HEK293 (cell line): ENCODE measurements around the gene GAPVD1.
A peak's percentile ranks its signal among the peaks of the same experiment; 100 is the strongest.

ENCODE experiments used
- BCL11B ChIP-seq: fragments of 450-650 bp; formaldehyde crosslinking; IDR thresholded peaks from 2 replicates; pipeline ENCODE4 v1.5.1; 2016; ENCODE audit warnings: low read depth, missing biosample characterization, missing genetic modification characterization
- GFI1B ChIP-seq: fragments of 450-650 bp; formaldehyde crosslinking; IDR thresholded peaks from 2 replicates; pipeline ENCODE4 v1.5.1; 2016; ENCODE audit warnings: missing biosample characterization, missing genetic modification characterization
- KLF9 ChIP-seq: fragments of 450-650 bp; formaldehyde crosslinking; IDR thresholded peaks from 2 replicates; pipeline ENCODE4 v1.5.1; 2016; ENCODE audit warnings: missing biosample characterization, missing genetic modification characterization, low read depth
- PATZ1 ChIP-seq: fragments of 450-650 bp; formaldehyde crosslinking; IDR thresholded peaks from 2 replicates; pipeline ENCODE4 v1.5.1; 2016; ENCODE audit warnings: missing biosample characterization, missing genetic modification characterization
- SETDB1 ChIP-seq: IDR thresholded peaks from one replicate; pipeline ENCODE4 v1.6.1; 2017; ENCODE audit warnings: mild to moderate bottlenecking, low read length, moderate library complexity, mixed read lengths; ENCODE audit not compliant: insufficient read length
- WT1 ChIP-seq: fragments of 450-650 bp; formaldehyde crosslinking; IDR thresholded peaks from 2 replicates; pipeline ENCODE4 v1.5.1; 2016; ENCODE audit warnings: missing biosample characterization, missing genetic modification characterization
- ZBTB44 ChIP-seq: fragments of 450-650 bp; IDR thresholded peaks from 2 replicates; pipeline ENCODE4 v1.5.1; 2018; ENCODE audit warnings: missing biosample characterization, mild to moderate bottlenecking, missing genetic modification characterization
- ZFHX2 ChIP-seq: fragments of 450-650 bp; formaldehyde crosslinking; conservative IDR thresholded peaks from 2 replicates; pipeline ENCODE4 v1.5.1; 2016; ENCODE audit warnings: missing biosample characterization, missing genetic modification characterization
- ZFP3 ChIP-seq: fragments of 450-650 bp; formaldehyde crosslinking; IDR thresholded peaks from 2 replicates; pipeline ENCODE4 v1.5.1; 2016; ENCODE audit warnings: low read depth, missing biosample characterization, missing genetic modification characterization
- ZIC2 ChIP-seq: fragments of 450-650 bp; formaldehyde crosslinking; IDR thresholded peaks from 2 replicates; pipeline ENCODE4 v1.5.1; 2016; ENCODE audit warnings: missing biosample characterization, missing genetic modification characterization
- ZNF274 ChIP-seq, 2 experiments: fragments of 200-500 bp in 1 of 2; fragments of 450-650 bp in 1 of 2; sonication (Bioruptor generic) in 1 of 2; formaldehyde crosslinking in 1 of 2; IDR thresholded peaks; 2 replicates each; pipeline versions ENCODE4 v1.5.1 to v1.6.1; 2014 to 2016; ENCODE audit warnings: borderline replicate concordance in 1 of 2, inconsistent platforms in 1 of 2, low read length in 1 of 2, missing biosample characterization in 1 of 2, missing genetic modification characterization in 1 of 2
- ZNF324 ChIP-seq: fragments of 450-650 bp; formaldehyde crosslinking; IDR thresholded peaks from 2 replicates; pipeline ENCODE4 v1.5.1; 2016; ENCODE audit warnings: missing biosample characterization, missing genetic modification characterization
- ZNF366 ChIP-seq: fragments of 450-650 bp; formaldehyde crosslinking; conservative IDR thresholded peaks from 2 replicates; pipeline ENCODE4 v1.5.1; 2016; ENCODE audit warnings: missing biosample characterization, missing genetic modification characterization
- ZNF48 ChIP-seq: fragments of 450-650 bp; formaldehyde crosslinking; IDR thresholded peaks from 2 replicates; pipeline ENCODE4 v1.5.1; 2016; ENCODE audit warnings: missing biosample characterization, missing genetic modification characterization
- ZNF510 ChIP-seq: fragments of 450-650 bp; formaldehyde crosslinking; IDR thresholded peaks from 2 replicates; pipeline ENCODE4 v1.5.1; 2018; ENCODE audit warnings: mild to moderate bottlenecking, missing genetic modification characterization, missing biosample characterization; ENCODE audit not compliant: insufficient replicate concordance
- ZNF585B ChIP-seq: fragments of 450-650 bp; formaldehyde crosslinking; IDR thresholded peaks from 2 replicates; pipeline ENCODE4 v1.5.1; 2016; ENCODE audit warnings: missing biosample characterization, missing genetic modification characterization
- ZNF626 ChIP-seq: fragments of 450-650 bp; sonication (Bioruptor Pico); formaldehyde crosslinking; IDR thresholded peaks from 2 replicates; pipeline ENCODE4 v1.5.1; 2018; ENCODE audit warnings: missing biosample characterization, missing genetic modification characterization, inconsistent platforms
- ZNF707 ChIP-seq: fragments of 450-650 bp; formaldehyde crosslinking; IDR thresholded peaks from 2 replicates; pipeline ENCODE4 v1.5.1; 2016; ENCODE audit warnings: missing biosample characterization, missing genetic modification characterization
- TF ChIP-seq, protein P1 (sequence below): fragments of 450-650 bp; formaldehyde crosslinking; IDR thresholded peaks from 2 replicates; pipeline ENCODE4 v1.5.1; 2016; ENCODE audit warnings: missing biosample characterization, missing genetic modification characterization
- TF ChIP-seq, protein P2 (sequence below): fragments of 450-650 bp; formaldehyde crosslinking; IDR thresholded peaks from 2 replicates; pipeline ENCODE4 v1.5.1; 2016; ENCODE audit warnings: missing biosample characterization, missing genetic modification characterization
- TF ChIP-seq, protein P3 (sequence below): fragments of 450-650 bp; formaldehyde crosslinking; IDR thresholded peaks from 2 replicates; pipeline ENCODE4 v1.5.1; 2017; ENCODE audit warnings: missing biosample characterization, missing genetic modification characterization
- TF ChIP-seq, protein P4 (sequence below): fragments of 450-650 bp; formaldehyde crosslinking; IDR thresholded peaks from 2 replicates; pipeline ENCODE4 v1.5.1; 2016; ENCODE audit warnings: missing biosample characterization, missing genetic modification characterization, borderline replicate concordance

The GAPVD1 gene

GRCh38 chr9:125261501-125262293 lies at the start of gene GAPVD1 (continued):
- TF ChIP-seq ZNF707 (tag by site-specific recombination) = no peak
- TF ChIP-seq, protein P1, sequence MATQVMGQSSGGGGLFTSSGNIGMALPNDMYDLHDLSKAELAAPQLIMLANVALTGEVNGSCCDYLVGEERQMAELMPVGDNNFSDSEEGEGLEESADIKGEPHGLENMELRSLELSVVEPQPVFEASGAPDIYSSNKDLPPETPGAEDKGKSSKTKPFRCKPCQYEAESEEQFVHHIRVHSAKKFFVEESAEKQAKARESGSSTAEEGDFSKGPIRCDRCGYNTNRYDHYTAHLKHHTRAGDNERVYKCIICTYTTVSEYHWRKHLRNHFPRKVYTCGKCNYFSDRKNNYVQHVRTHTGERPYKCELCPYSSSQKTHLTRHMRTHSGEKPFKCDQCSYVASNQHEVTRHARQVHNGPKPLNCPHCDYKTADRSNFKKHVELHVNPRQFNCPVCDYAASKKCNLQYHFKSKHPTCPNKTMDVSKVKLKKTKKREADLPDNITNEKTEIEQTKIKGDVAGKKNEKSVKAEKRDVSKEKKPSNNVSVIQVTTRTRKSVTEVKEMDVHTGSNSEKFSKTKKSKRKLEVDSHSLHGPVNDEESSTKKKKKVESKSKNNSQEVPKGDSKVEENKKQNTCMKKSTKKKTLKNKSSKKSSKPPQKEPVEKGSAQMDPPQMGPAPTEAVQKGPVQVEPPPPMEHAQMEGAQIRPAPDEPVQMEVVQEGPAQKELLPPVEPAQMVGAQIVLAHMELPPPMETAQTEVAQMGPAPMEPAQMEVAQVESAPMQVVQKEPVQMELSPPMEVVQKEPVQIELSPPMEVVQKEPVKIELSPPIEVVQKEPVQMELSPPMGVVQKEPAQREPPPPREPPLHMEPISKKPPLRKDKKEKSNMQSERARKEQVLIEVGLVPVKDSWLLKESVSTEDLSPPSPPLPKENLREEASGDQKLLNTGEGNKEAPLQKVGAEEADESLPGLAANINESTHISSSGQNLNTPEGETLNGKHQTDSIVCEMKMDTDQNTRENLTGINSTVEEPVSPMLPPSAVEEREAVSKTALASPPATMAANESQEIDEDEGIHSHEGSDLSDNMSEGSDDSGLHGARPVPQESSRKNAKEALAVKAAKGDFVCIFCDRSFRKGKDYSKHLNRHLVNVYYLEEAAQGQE (tag by site-specific recombination) = no peak; the same call in 1 of the 2 replicates
- TF ChIP-seq WT1 (tag by site-specific recombination) = 0 out of 2 replicates have a peak, but pooled peaks have one; percentile 18
- TF ChIP-seq PATZ1 (tag by site-specific recombination) = peak; percentile 78
- TF ChIP-seq ZFHX2 (tag by site-specific recombination) = peak; percentile 42
- TF ChIP-seq ZNF510 (tag by site-specific recombination) = no peak
- TF ChIP-seq ZNF626 (tag by site-specific recombination) = no peak
- no peak for TF ChIP-seq ZNF48 (tag by site-specific recombination)
- no peak for TF ChIP-seq ZNF274 (IDR thresholded peaks at IDR 0.05; ENCODE audit: low read length)
- TF ChIP-seq ZNF274 (tag by site-specific recombination; IDR thresholded peaks at IDR 0.05; ENCODE audit: borderline replicate concordance) = no peak
- TF ChIP-seq, protein P2, sequence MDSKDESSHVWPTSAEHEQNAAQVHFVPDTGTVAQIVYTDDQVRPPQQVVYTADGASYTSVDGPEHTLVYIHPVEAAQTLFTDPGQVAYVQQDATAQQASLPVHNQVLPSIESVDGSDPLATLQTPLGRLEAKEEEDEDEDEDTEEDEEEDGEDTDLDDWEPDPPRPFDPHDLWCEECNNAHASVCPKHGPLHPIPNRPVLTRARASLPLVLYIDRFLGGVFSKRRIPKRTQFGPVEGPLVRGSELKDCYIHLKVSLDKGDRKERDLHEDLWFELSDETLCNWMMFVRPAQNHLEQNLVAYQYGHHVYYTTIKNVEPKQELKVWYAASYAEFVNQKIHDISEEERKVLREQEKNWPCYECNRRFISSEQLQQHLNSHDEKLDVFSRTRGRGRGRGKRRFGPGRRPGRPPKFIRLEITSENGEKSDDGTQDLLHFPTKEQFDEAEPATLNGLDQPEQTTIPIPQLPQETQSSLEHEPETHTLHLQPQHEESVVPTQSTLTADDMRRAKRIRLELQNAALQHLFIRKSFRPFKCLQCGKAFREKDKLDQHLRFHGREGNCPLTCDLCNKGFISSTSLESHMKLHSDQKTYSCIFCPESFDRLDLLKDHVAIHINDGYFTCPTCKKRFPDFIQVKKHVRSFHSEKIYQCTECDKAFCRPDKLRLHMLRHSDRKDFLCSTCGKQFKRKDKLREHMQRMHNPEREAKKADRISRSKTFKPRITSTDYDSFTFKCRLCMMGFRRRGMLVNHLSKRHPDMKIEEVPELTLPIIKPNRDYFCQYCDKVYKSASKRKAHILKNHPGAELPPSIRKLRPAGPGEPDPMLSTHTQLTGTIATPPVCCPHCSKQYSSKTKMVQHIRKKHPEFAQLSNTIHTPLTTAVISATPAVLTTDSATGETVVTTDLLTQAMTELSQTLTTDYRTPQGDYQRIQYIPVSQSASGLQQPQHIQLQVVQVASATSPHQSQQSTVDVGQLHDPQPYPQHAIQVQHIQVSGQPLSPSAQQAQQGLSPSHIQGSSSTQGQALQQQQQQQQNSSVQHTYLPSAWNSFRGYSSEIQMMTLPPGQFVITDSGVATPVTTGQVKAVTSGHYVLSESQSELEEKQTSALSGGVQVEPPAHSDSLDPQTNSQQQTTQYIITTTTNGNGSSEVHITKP (tag by site-specific recombination) = no peak; the same call in 1 of the 2 replicates
- TF ChIP-seq SETDB1 = no peak
- TF ChIP-seq ZNF585B (tag by site-specific recombination) = no peak
- no peak for TF ChIP-seq BCL11B (tag by site-specific recombination)
- TF ChIP-seq ZNF324 (tag by site-specific recombination) = peak; percentile 28; the same call in 1 of the 2 replicates
- TF ChIP-seq, protein P3, sequence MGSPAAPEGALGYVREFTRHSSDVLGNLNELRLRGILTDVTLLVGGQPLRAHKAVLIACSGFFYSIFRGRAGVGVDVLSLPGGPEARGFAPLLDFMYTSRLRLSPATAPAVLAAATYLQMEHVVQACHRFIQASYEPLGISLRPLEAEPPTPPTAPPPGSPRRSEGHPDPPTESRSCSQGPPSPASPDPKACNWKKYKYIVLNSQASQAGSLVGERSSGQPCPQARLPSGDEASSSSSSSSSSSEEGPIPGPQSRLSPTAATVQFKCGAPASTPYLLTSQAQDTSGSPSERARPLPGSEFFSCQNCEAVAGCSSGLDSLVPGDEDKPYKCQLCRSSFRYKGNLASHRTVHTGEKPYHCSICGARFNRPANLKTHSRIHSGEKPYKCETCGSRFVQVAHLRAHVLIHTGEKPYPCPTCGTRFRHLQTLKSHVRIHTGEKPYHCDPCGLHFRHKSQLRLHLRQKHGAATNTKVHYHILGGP (tag by site-specific recombination) = no peak
- no peak for TF ChIP-seq ZNF366
- TF ChIP-seq ZIC2 (tag by site-specific recombination) = peak; percentile 30; the same call in 1 of the 2 replicates
- TF ChIP-seq, protein P4, sequence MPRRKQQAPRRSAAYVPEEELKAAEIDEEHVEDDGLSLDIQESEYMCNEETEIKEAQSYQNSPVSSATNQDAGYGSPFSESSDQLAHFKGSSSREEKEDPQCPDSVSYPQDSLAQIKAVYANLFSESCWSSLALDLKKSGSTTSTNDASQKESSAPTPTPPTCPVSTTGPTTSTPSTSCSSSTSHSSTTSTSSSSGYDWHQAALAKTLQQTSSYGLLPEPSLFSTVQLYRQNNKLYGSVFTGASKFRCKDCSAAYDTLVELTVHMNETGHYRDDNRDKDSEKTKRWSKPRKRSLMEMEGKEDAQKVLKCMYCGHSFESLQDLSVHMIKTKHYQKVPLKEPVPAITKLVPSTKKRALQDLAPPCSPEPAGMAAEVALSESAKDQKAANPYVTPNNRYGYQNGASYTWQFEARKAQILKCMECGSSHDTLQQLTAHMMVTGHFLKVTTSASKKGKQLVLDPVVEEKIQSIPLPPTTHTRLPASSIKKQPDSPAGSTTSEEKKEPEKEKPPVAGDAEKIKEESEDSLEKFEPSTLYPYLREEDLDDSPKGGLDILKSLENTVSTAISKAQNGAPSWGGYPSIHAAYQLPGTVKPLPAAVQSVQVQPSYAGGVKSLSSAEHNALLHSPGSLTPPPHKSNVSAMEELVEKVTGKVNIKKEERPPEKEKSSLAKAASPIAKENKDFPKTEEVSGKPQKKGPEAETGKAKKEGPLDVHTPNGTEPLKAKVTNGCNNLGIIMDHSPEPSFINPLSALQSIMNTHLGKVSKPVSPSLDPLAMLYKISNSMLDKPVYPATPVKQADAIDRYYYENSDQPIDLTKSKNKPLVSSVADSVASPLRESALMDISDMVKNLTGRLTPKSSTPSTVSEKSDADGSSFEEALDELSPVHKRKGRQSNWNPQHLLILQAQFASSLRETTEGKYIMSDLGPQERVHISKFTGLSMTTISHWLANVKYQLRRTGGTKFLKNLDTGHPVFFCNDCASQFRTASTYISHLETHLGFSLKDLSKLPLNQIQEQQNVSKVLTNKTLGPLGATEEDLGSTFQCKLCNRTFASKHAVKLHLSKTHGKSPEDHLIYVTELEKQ (tag by site-specific recombination) = no peak
- no peak for TF ChIP-seq KLF9 (tag by site-specific recombination)
- no peak for TF ChIP-seq ZFP3 (tag by site-specific recombination)
- TF ChIP-seq GFI1B = no peak
- TF ChIP-seq ZBTB44 (tag by site-specific recombination) = no peak
